ENCODE data around the gene CCR7. TPM values are rescaled to one million over a fixed set of nuclear protein-coding genes. Genes with fewer than 3 reads are reported as not detected.

The CCR7 gene
- total and polyA plus RNA-seq, 8 donors, result 0.07 to 0.82 (median 0.09) TPM; not detected in 3

- H3K4me1 ChIP-seq, result peaks cover 0 to 3% (median 0%) of the 10 kb centered on the region in 3 donors
- 61 to 77% methylated on average over 3 of the region's 3 CpGs for WGBS, 2 donors
- ATAC-seq, result no peak
These were observed 3.9 kb downstream of the CCR7 start for GRCh38 chr17:40561294-40561870.

DNA sequence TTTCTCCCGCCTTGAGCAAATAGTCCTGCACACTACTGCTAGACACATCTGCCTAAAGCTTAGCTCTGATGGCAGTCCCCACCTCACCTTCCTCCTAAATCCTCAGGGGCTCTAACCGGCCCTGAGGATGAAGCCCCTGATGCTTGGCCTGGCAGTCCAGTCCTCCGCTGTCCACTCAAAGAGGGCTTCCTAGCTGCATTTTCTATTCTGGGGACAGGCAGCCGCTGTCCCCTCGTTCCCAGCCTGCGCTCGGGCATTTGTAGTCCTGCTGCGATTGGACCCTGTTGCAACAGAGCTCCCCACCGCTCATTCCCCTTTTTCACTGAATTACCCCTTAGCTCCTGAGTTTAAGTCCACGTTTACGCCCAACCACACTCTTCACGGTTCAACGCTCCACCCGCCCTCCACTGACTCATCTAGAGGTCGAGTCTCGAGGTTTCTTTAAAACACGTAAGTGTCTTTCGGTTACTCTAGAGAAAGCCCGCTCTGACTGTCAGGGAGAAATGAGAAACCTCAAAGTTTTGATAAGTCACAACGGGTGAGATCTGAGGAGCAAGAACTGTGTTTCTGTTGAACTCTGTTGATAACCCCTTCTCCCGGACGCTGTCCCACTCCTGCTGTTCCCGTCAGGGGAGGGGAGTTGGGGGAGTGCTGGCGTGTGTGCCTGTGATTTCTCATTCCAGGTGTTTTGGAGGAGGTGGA, 4.5 kb downstream of the CCR7 start:
- Histone ChIP-seq H3K27me3 (no peaks in the 10 kb centered on the region), H3K9me3 (no peaks in the 10 kb centered on the region), H3K4me3 (peak overlapping the region in 1 of 4 donors; percentile 23), H3K27ac (peak overlapping the region in 1 of 4 donors; percentile 12), H3K36me3 (no peaks in the 10 kb centered on the region), H3K4me1 (peaks cover 0 to 3% (median 0%) of the 10 kb centered on the region in 3 donors)
- DNase-seq (peak in 3 of 6 donors; percentile 13 to 41 (median 23)), ATAC-seq (peak in 2 of 4 donors; percentile 4 to 21), FAIRE-seq (no peak)
- TF ChIP-seq, protein P1, sequence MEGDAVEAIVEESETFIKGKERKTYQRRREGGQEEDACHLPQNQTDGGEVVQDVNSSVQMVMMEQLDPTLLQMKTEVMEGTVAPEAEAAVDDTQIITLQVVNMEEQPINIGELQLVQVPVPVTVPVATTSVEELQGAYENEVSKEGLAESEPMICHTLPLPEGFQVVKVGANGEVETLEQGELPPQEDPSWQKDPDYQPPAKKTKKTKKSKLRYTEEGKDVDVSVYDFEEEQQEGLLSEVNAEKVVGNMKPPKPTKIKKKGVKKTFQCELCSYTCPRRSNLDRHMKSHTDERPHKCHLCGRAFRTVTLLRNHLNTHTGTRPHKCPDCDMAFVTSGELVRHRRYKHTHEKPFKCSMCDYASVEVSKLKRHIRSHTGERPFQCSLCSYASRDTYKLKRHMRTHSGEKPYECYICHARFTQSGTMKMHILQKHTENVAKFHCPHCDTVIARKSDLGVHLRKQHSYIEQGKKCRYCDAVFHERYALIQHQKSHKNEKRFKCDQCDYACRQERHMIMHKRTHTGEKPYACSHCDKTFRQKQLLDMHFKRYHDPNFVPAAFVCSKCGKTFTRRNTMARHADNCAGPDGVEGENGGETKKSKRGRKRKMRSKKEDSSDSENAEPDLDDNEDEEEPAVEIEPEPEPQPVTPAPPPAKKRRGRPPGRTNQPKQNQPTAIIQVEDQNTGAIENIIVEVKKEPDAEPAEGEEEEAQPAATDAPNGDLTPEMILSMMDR (IDR thresholded peaks at IDR 0.05), result no peak
- 52 to 62% methylated on average over 24 of the region's 24 CpGs for WGBS, 2 donors
- intact Hi-C loops (cut with DNase I), result no loop called here

More at GRCh38 chr17:40561294-40561870, 3.9 kb downstream of the CCR7 start:
- H3K27ac ChIP-seq, result no peak overlapping the region
- H3K36me3 ChIP-seq, result no peaks in the 10 kb centered on the region
- intact Hi-C loops (cut with DNase I), result no loop called here
- DNase-seq, result no peak
- H3K4me3 ChIP-seq, result no peak overlapping the region
- no peak for FAIRE-seq
- TF ChIP-seq, protein P1 (IDR thresholded peaks at IDR 0.05), result no peak
- H3K9me3 ChIP-seq, result no peaks in the 10 kb centered on the region
- no peaks in the 10 kb centered on the region for H3K27me3 ChIP-seq

GRCh38 chr17:40559954-40560591, 5.2 kb downstream of the CCR7 start:
- ATAC-seq, result peak; percentile 95 to 99 (median 96)
- Histone ChIP-seq H3K4me1 (peaks cover 0 to 3% (median 0%) of the 10 kb centered on the region in 3 donors), H3K27me3 (no peaks in the 10 kb centered on the region), H3K4me3 (peak overlapping the region in 1 of 4 donors; percentile 23), H3K36me3 (no peaks in the 10 kb centered on the region), H3K9me3 (no peaks in the 10 kb centered on the region), H3K27ac (peak overlapping the region; percentile 39 to 69 (median 46))
- FAIRE-seq, result no peak
- TF ChIP-seq, protein P1 (IDR thresholded peaks at IDR 0.05), result peak; percentile 93 to 97 (median 95)
- peak; percentile 82 to 95 (median 92) for DNase-seq
- WGBS, 2 donors, result 25% methylated on average over 13 of the region's 13 CpGs
- intact Hi-C loops (cut with DNase I), result loop anchor here in 1 of 3 donors (10.0 kb wide), 1 partner anchor 195 kb away; the partner anchor contains the start of gene GJD3

DNA sequence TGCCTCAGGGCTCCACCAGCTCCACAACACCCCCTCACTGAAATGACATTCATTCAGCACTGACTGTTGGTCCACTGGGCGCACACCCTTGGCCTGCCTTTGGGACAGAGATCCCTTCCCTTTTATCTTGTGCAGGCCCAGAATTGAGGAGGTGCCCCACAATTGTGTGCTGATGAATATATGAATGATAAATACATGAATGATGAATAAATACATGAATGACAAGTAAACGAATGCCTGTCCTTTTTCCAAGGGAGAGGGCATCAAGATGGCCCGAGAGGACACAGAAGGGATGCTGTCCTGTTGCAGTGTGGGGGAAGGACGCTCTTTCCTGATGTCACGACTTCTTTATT, 5.7 kb downstream of the CCR7 start:
- Histone ChIP-seq H3K4me1 (peaks cover 0 to 3% (median 0%) of the 10 kb centered on the region in 3 donors), H3K27me3 (no peaks in the 10 kb centered on the region), H3K36me3 (no peaks in the 10 kb centered on the region), H3K27ac (no peak overlapping the region), H3K9me3 (no peaks in the 10 kb centered on the region), H3K4me3 (no peak overlapping the region)
- TF ChIP-seq, protein P1 (IDR thresholded peaks at IDR 0.05), result no peak
- DNase-seq, result no peak
- intact Hi-C loops (cut with DNase I), result loop anchor here in 1 of 3 donors (10.0 kb wide), 1 partner anchor 195 kb away; the partner anchor contains the start of gene GJD3
- WGBS, 2 donors, result 76 to 77% methylated on average over 5 of the region's 5 CpGs
- no peak for ATAC-seq
- FAIRE-seq, result no peak

Data from pancreas (tissue), 10 donors.